Activated T-cell treated with anti-CD3 and anti-CD28 coated beads for 1 hour (primary cell): Measurements from ENCODE around the gene TSPAN10.
"Not testable (repeated sequence)": the region's sequence is repeated elsewhere in the genome, so short reads cannot be mapped to it uniquely, and the experiment has no call there.

Experiments used
- DNase-seq: peaks from one replicate; pipeline ENCODE4 v3.0.0-alpha.2; 2020; ENCODE audit warnings: low read depth

Gene TSPAN10

DNA sequence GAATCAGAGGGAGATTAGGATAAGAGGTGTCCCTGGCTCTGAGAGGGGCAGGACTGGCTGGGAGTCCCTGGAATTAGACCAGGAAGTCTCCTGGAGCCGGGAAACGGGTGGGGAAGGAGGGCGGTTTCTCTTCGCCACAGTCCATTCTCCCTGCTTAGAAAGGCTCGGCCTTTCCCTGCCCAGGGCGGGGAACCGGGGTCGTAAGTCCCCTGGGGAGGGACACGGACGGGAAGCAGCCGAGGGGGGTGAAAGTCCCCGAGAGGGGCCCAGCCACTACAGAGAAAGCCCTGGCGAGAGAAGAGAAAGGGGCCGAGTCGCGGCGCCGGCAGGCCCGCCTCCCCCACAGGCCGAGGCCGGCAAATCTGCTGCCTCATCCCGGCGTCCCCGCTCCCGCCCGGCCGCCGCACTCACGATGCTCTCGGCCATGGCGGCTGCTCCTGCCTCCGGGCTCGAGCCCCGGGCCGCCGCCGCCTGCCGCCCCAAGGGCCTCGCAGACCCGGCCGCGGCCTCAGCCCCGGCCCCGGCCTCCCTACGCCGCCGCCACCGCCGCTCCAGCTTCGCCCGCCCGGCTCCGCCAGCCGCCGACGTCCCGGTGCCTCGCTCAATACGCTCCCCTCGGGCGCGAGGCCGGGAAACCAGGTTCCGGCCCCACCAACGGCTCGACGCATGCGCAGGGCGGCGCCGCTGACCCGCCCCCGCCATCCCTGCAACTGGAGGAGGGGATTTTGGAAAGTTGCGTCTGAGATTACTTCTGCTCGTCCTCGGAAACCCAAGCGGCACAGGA, at the start of gene TSPAN10, which contains the start of gene NPLOC4:
TSPAN10 (plus strand) TSS at position 692 of the 784 bp plus-strand sequence. CDS start 5,217 bp downstream, outside the sequence.
NPLOC4 (minus strand) TSS at position 608 of the 784 bp plus-strand sequence; CDS start at position 426, 182 bp downstream.
- DNase-seq: peak; percentile 83

DNA sequence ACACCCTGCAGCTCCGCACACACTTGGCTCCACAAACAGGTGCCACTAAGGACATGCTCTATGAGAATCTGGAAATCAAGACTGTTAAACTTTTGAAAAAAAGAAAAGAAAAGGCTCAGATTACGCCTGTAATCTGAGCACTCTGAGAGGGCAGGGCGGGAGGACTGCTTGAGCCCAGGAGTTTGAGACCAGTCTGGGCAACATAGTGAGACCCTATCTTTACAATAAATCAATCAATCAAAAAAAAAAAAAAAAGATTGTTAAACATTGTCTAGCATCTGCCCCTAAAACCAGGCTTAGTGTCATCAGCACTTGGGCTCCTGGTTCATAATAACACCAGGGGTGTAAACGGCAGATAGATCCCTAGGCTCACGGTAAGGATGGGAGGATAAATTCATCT, 47.4 kb upstream of the TSPAN10 start:
- DNase-seq: no peak

DNA sequence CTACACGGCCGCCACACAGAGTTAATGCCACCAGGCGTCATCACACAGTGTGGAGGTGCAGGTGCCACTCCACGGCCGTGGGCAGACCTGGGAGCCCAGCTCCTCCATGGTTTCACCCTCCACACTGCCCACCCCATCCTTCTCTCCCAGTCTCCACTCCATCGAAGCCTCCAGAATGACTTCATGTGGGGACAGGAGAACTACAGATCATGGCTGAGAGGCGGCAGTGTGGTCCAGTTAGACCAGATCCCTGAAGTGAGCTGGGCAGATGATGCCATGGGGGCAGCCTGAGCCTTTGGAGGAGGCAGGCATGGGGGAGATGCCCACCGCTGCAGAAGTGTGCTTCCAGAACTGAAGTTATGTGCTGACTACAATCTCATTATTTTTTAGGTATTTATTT, 46.9 kb upstream of the TSPAN10 start:
- DNase-seq: no peak

DNA sequence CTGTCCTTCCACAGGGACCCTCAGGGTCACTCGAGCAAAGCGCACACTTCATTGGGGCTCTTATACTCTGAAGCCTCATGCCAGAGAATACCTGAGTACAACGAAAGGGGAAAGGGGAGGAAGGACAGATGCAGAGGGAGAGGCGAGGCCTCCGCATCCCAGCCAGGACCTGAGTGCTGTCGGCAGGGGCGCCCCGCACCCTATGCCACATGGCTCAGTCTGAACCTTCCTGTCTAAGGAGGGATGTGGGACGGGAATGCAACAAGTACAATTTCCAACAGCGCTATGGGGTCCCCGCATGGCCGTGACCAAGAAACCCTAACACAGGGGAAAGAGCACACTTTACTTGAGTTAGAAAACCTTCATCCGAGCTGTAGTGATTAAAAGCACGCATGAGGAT, 45.0 kb upstream of the TSPAN10 start:
- no peak for DNase-seq

DNA sequence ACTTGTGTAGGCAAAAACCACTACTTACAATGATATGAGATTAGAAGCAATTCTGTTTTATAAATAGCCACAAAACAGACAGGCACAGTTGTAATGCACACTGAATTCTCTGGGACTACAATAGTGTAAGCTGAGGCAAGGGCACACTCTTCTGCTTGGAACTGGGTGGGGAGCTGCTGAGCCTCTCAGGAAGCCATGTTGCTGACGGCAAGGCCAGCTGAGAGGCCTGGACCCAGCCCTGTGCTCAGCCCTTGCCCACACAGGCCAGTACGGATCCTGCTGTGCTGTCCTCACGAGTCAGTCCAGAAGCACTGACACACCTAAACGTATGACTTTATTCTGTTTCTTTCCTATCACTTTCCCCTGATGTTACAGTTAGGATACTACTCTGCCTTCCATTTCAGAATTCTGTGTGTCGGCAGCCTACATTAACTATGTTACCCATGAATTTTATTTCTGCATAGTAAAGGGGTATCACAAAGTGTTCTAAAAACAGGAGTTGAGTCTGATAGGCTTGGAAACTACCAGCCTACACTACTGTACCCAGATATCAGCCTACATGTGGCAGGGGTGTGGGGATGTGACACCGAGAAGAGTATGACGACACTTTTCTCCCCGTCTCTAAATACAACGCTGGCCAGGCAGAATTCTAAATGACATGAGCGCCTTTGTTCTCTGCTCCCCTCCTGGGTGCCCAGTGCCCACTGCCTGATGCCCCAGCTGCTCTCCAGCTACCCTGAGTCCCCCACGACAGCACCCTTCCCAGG, 43.7 kb upstream of the TSPAN10 start:
- no peak for DNase-seq

DNA sequence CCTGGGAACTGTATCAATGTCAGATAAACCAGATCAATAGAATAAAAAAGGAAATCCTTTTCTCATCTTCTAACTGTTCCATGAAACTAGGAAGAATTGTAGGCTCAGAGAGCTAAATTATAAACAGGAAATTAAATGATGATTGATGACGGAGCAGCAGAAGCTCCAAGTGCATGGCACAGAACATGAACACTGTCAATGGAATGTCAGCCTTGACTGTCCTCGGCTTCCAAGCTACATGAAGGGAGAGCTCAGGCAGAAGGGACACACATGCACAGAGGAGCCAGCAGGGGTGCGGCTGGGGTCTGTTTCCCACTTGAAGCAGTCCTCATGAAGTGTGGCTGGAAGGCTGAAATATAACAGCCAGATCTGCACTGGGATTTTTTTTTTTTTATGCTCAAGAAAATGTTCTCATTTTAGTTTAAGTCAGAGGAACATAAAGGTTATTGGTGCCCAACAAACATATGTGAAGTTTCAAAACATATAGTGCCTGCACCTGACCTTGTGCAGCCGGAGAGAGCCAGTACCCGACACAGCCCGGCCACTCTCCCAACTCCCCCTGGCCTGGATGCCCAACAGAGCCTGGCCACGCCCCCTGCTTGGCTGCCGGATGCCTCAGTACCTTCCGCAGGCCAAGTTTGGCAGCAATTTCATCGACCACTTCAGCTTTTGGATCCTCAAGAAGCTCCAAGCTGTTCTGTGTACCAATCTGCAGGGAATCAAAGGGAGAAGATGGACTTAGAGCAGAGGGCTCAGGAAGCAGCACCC, 37.1 kb upstream of the TSPAN10 start:
- no peak for DNase-seq

DNA sequence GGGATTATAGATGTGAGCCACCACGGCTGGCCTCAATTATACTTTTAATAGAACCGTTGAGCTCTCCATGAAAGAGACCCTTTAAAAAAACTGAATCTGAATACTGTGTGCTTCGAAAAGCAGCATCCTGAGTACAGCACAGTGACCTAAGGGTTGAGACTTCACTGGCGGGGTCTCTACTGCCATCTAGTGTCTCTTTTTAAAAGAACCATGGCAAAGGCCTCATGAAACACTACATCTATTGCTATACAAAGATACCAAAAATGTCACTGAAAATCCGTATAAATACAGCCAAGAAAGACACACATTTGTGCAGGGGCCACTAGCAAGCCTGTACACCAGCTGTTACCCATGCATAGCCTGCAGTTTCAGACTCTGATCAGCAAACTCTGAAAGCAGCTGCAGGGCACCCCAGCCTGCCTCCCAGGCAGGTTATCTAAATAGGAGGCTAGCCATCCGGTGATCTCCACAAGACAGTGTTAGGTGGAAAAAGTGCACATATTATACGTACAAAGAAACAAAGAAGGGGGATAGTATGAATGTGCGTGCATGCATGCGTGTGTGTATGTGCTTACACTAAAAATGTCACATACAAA, 35.4 kb upstream of the TSPAN10 start:
- peak; percentile 16 for DNase-seq

DNA sequence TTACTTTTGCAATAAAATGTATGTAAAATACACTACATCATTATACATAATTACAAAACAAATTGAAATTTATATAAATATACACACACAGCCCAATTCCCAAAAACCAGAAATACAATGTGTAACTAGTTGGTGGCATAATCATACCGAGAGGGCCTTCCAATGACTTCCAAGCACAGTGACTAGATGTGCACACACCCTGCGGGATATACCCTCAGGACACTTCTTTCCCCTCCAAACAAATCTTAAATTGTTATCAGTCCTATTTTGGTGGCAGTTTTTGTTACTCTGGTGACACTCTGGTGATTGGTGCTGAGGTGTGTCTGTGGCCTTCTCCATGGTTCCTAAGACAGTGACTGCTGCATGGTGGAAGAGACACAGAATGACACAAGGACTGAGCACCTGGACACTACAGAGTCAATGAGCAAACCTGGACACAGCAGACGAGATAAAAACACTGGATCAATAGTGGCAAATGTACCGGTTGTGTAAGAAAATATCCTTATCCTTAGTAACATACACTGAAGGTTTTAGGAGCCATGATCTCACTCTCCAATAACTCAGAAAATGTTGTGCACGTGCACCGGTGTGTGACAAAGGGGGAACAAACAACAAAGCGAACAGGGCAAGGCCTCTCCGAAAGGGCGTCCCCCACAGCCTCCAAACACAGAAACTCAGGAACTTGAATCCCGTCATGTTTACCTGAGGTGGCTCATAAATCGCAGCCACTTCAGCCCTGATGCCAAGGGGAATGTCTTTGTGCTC, 33.0 kb upstream of the TSPAN10 start:
- DNase-seq: no peak

DNA sequence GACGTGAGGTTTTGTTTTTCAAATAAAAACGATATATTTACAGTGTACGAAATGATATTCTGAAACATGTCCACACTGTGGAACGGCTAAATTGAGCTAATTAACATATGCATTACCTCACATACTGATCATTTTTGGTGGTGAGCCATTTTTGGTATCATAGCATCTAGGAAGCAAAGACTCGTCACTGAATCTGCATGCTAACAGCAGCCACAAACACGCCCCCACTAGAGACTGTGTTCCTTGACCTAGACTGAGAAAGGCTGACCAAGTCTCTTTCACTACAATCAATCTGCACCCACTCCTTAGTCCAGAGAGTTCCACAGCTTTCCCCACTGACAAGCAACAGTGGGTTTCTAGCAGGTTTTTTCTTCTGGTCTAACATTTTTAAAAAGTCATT, 29.6 kb upstream of the TSPAN10 start:
- no peak for DNase-seq

DNA sequence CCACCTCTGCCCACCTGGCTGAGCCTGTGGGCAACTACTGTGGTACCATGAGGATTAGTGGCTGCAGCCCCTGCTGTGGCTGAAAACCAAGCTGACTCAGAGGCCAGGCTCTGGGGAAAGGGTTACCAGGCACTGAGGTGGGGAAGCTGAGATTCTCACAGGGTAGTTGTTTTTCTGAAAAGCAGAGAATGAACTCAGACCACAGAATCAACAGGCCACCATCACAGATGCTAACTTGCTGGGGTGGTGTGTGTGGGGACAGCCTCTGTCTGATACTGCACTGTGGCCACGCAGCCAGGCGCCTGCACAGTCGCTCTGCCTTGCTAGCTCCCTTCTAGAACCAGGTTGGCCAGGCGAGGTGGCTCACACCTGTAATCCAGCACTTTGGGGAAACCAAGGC, 28.9 kb upstream of the TSPAN10 start:
- no peak for DNase-seq

DNA sequence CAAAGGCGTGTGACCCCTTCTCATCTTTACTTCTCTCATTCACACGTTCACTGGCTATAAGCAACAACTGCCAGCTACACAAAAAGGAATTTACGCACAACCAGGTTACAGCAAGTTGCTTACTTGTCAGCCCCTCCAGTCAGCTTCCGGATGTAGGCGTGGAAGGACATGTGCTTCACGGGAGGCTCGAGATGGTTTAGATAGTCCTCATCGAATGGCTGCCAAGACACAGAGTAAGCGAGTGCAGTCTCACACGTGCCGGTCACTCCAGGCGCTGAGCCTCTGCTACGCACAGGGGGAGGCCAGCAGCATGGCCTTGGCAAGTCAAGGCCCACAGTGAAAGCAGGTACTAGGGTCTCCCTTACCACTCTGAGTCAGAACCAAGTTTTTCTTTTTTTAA, 28.4 kb upstream of the TSPAN10 start:
- DNase-seq: no peak

DNA sequence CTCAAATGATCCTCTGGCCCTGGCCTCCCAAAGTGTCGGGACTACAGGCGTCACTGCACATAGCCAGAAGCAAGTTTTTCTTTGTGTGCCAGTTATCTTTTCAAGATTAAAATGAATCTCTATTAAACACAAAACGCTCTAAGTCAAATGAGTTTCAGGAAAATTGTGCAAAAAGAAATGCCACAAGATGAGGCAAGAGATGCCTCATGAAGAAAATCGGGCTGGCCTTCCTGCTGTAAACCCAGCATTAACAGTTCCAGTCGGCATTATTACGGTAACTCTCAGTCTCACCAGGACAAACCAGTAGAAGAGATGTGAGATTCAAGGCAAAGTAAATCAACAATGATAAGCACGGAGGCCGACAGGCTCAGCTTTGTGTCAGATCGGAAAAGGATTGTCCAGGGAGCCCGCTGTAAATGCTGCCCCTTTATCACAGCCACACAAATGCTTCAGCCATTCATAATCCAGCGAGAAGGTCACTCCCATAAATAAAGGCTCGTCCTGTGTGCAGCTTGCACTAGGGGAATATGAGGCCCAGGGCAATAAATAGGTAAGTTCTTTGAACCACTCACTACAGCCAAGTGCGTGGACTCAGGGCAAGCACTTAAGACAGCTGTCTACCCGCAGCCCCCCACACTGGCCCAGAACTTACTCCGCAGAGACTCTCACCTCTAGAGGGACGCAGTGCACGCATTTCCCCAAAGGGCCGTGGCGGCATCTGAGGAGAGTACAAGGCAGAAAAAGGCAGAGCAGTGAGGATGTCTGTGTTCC, 27.3 kb upstream of the TSPAN10 start:
- DNase-seq: no peak

DNA sequence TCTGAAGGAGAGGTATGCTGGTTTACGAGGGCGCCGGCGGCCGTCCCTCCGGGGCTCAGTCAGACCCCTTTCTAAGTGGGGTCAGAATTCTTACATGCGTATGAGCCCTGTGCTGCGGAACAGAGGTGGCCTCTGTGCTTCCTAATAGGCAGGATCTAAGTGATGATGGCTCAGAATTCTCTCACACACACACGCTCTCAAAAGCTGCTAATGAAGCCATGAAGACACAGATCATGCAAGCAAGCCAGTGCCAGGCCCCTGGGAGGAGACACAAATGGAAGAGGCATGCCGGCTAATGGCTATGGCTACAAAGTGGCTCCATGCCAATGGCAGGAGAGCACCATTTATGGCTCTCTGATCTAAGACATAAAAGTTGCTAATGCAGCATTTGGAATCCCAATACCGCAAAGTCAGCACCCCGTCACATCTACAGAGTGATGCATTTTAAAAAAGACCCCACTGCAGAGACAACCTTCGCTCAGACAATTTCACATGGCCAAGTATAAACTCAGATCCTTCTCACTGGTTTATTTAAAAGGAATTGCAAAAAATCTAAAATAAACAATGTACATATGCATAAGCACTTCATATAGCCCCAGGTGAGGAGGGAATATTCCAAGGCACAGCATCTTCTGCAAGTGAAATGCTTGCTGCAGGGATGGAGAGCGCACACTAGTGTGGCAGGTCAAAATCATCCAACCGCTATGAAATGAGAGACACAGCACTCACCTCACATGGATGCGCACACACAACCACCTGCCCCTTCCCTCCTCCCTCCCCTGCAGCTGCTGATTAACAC, 24.6 kb upstream of the TSPAN10 start:
- DNase-seq: no peak

DNA sequence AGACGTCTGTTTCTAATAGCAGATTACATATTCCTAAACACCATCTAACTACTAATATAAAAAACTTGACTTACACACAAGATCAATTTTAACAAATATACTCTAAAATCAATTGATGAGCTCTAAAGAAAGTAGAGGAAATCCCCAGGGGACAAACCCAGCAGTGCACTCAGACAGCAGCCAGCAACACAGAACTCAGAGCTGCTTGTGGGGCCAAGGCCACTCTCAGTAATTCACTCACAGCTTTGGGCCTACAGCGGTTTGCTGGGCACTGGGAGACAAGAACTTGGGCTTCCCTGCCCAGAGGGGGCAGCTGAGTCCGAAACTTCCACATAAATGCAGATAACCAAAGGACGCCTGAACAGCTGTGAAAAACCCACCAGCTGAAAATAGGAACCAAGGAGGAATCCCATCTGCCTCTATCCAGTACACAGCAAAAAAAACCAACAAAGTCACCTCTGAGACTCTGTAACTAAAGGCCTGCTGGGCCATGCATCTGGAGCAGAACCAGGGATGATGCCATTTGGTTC, 21.5 kb upstream of the TSPAN10 start:
- no peak for DNase-seq

DNA sequence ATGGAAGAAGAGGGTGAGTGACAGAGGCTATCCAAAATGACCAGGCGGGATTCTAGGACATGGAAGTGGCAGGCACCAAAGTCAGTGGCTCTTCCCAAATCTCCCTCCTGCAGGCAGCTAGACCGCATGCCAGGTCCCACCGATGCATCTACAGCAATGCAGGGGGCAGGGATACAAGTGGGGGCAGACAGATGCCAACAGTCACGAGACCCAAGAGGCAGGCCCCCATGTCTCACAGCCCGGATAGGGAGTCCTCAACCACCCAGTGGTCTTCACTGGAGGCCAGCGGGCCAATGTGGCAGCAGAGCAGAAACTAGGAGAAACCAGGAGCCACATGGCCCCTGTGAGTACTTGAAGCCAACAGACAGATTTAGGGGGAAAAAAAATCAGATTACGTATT, 20.1 kb upstream of the TSPAN10 start:
- DNase-seq: no peak

DNA sequence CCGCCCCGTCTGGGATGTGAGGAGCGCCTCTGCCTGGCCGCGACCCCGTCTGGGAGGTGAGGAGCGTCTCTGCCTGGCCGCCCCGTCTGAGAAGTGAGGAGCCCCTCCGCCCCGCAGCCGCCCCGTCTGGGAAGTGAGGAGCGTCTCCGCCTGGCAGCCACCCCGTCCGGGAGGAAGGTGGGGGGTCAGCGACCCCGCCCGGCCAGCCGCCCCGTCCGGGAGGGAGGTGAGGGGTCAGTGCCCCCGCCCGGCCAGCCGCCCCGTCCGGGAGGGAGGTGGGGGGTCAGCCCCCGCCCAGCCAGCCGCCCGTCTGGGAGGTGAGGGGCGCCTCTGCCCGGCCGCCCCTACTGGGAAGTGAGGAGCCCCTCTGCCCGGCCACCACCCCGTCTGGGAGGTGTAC, 18.7 kb upstream of the TSPAN10 start:
- DNase-seq: not testable (repeated sequence)

DNA sequence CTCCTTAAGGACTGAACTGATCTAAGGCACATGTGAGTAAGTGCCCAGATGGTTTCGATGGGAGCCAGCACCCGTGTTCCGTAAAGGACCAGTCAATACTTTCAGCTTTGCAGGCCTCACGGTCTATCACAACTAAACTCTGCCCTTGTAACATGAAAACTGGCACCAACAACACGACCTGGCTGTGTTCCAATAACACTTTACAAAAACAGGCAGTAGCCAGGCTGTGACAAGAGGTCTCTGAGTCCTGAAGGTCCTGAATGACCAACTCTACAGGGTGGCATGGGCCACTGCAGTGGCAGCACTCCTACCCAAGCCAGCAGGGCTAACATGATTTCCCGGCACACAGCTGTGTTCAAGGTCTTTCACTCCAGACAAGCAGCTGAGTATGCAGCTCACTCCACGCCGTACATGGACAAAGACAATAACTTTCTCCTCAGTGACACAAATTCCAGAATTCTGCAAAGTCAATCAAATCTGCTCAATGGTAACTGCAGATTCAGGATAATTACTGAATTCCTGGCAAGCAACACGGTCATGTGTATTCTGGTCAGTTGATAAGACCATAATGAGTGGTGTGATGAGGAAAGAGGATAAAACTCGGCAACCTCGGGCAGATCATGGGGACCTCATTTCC, 15.4 kb upstream of the TSPAN10 start:
- DNase-seq: no peak

DNA sequence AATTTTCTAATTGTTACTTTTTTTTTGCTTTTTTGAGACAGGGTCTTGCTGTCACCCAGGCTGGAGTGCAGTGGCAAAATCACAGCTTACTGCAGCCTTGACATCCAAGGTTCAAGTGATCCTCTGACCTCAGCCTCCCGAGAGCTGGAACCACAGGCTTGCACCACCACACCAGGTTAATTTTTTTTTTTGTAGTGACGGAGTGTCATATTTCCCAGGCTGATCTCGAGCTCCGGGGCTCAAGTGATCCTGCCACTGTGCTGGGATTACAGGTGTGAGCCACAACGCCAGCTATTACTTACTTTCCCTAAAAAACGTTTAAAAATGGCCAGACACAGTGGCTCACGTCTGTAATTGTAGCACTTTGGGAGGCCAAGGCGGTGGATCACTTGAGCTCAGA, 6.7 kb upstream of the TSPAN10 start:
- no peak for DNase-seq

DNA sequence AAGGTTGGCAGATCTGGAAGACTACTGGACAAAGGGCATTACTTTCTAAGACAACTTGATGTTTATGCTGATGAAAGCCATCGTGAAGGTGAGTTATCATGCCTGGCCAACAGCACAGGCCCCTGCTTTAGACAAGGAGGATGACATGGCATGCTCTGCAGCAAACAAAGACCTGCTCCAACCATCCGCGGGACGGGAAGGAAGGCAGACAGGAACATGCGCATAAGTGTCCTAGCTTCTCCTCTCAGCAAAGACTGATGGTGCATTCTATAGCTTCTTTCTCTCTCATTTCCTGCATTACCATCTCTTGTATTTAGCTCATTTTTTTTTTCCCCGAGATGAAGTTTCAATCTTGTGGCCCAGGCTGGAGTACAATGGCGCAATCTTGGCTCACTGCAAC, 5.5 kb upstream of the TSPAN10 start:
- DNase-seq: no peak
